Tibial nerve (tissue), 4 donors: ENCODE results near the gene EXOC3.

Experiments
- EP300 ChIP-seq, 2 donors: sonication (generic); formaldehyde crosslinking; IDR thresholded peaks; one replicate each; pipeline ENCODE4 v1.6.1; 2017; ENCODE audit warnings: antibody characterized with exemption in 2 of 2, mild to moderate bottlenecking in 1 of 2
- POLR2A ChIP-seq, 2 donors: fragments of 450-650 bp; IDR thresholded peaks; one replicate each; pipeline ENCODE4 v1.6.1; 2017; ENCODE audit warnings: antibody characterized with exemption in 2 of 2, mild to moderate bottlenecking in 2 of 2, moderate library complexity in 2 of 2
- TF ChIP-seq, protein P1 (sequence below), 5 experiments: fragments of 200-600 bp in 3 of 5; fragments of 450-650 bp in 2 of 5; sonication (generic) in 3 of 5; IDR thresholded peaks; one replicate each; pipeline ENCODE4 v1.5.1; 2016 to 2019; ENCODE audit warnings: antibody characterized with exemption in 5 of 5, mild to moderate bottlenecking in 3 of 5, moderate library complexity in 2 of 5

DNA sequence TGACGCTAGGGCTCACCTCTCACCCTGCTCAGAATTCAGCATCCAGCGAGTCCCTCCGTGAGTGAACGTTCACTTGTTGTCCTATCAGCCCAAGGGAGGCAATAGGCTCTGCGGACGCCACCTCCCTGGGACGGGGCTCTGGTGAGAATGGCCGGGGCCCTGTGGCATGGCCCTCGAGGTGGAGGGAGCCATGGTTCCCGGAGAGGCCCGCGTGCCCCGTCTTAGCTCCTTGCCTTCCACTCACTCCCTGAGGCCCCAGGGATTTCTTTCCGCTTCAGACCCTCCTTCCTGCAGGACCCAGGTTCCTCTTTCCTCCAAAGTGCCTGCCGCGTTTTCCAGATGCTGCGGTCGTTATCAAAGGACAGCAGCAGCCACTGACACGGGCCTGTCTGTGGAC is 21.5 kb downstream of the EXOC3 start:
- TF ChIP-seq EP300 (IDR thresholded peaks at IDR 0.05) (no peak), POLR2A (IDR thresholded peaks at IDR 0.05) (no peak)
- TF ChIP-seq, protein P1, sequence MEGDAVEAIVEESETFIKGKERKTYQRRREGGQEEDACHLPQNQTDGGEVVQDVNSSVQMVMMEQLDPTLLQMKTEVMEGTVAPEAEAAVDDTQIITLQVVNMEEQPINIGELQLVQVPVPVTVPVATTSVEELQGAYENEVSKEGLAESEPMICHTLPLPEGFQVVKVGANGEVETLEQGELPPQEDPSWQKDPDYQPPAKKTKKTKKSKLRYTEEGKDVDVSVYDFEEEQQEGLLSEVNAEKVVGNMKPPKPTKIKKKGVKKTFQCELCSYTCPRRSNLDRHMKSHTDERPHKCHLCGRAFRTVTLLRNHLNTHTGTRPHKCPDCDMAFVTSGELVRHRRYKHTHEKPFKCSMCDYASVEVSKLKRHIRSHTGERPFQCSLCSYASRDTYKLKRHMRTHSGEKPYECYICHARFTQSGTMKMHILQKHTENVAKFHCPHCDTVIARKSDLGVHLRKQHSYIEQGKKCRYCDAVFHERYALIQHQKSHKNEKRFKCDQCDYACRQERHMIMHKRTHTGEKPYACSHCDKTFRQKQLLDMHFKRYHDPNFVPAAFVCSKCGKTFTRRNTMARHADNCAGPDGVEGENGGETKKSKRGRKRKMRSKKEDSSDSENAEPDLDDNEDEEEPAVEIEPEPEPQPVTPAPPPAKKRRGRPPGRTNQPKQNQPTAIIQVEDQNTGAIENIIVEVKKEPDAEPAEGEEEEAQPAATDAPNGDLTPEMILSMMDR (IDR thresholded peaks at IDR 0.05), result no peak
